GM21526 (cell line): ENCODE data around the gene SNTG2.
A peak's percentile ranks its signal among the peaks of the same experiment; 100 is the strongest.

ENCODE experiments used
- ATAC-seq: cut with Tn5 transposase; IDR thresholded peaks from one replicate; pipeline ENCODE4 v1.9.1; 2021; ENCODE audit warnings: moderate library complexity; ENCODE audit not compliant: unreplicated experiment, low FRiP score

SNTG2 gene

GRCh38 chr2:1041012-1041805 is 90.6 kb downstream of the SNTG2 start:
- no peak for ATAC-seq

- ATAC-seq = peak; percentile 86
Observed at GRCh38 chr2:1045109-1045508, 94.5 kb downstream of the SNTG2 start.

- ATAC-seq = no peak
Observed at GRCh38 chr2:1046067-1046466, 95.4 kb downstream of the SNTG2 start.

GRCh38 chr2:1047485-1047884 is 96.8 kb downstream of the SNTG2 start:
- ATAC-seq = no peak

GRCh38 chr2:1049691-1050090 is 99.0 kb downstream of the SNTG2 start:
- no peak for ATAC-seq

GRCh38 chr2:1051075-1051474 is 100.4 kb downstream of the SNTG2 start:
- ATAC-seq = no peak

- ATAC-seq = no peak
Observed at GRCh38 chr2:1052771-1053191, 102.1 kb downstream of the SNTG2 start.

- ATAC-seq = no peak
Observed at GRCh38 chr2:1053786-1054185, 103.1 kb downstream of the SNTG2 start.

- ATAC-seq = no peak
Observed at GRCh38 chr2:1054399-1054798, 103.8 kb downstream of the SNTG2 start.

- ATAC-seq = no peak
Observed at GRCh38 chr2:1055014-1055595, 104.5 kb downstream of the SNTG2 start.

GRCh38 chr2:1060372-1060771 is 109.7 kb downstream of the SNTG2 start:
- no peak for ATAC-seq

- no peak for ATAC-seq
Observed at GRCh38 chr2:1060987-1061386, 110.3 kb downstream of the SNTG2 start.

GRCh38 chr2:1068241-1068640 is 117.6 kb downstream of the SNTG2 start:
- no peak for ATAC-seq

GRCh38 chr2:1068822-1069221 is 118.2 kb downstream of the SNTG2 start:
- ATAC-seq = no peak

GRCh38 chr2:1069847-1070246 is 119.2 kb downstream of the SNTG2 start:
- no peak for ATAC-seq

- no peak for ATAC-seq
Observed at GRCh38 chr2:1070601-1071000, 120.0 kb downstream of the SNTG2 start.

GRCh38 chr2:1071650-1072049 is 121.0 kb downstream of the SNTG2 start:
- ATAC-seq = no peak

- ATAC-seq = no peak
Observed at GRCh38 chr2:1072250-1072649, 121.6 kb downstream of the SNTG2 start.

GRCh38 chr2:1077911-1078310 is 127.3 kb downstream of the SNTG2 start:
- no peak for ATAC-seq

- no peak for ATAC-seq
Observed at GRCh38 chr2:1078326-1078725, 127.7 kb downstream of the SNTG2 start.

GRCh38 chr2:1079873-1080799 is 129.5 kb downstream of the SNTG2 start:
- ATAC-seq = no peak
